Measurements from ENCODE around the gene ODC1.

DNA sequence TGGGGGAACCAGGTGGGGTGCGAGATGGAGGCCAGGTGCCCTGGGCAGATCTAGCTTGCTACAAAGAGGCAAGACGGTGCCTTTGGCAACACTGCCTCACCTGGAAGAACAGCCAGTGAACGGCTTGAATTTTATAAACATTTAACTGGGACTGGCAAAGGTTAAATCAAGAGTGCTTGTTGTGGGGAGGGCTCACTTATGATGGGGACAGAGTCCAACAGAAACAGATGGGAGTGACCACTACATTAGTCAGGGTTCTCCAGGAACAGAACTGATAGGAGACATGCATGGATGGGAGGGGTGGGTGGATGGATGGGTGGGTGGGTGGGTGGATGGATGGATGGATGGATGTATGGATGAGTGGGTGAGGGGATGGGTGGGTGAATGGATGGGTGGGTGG is 19.2 kb downstream of the ODC1 start:
- TF ChIP-seq, protein P1, sequence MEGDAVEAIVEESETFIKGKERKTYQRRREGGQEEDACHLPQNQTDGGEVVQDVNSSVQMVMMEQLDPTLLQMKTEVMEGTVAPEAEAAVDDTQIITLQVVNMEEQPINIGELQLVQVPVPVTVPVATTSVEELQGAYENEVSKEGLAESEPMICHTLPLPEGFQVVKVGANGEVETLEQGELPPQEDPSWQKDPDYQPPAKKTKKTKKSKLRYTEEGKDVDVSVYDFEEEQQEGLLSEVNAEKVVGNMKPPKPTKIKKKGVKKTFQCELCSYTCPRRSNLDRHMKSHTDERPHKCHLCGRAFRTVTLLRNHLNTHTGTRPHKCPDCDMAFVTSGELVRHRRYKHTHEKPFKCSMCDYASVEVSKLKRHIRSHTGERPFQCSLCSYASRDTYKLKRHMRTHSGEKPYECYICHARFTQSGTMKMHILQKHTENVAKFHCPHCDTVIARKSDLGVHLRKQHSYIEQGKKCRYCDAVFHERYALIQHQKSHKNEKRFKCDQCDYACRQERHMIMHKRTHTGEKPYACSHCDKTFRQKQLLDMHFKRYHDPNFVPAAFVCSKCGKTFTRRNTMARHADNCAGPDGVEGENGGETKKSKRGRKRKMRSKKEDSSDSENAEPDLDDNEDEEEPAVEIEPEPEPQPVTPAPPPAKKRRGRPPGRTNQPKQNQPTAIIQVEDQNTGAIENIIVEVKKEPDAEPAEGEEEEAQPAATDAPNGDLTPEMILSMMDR (IDR thresholded peaks at IDR 0.05; ENCODE audit: low read depth, low read length): no peak
- TF ChIP-seq MAX (IDR thresholded peaks at IDR 0.05; ENCODE audit: low read depth, low read length) (no peak), POLR2A (IDR thresholded peaks at IDR 0.05; ENCODE audit: extremely low read depth, insufficient read length) (no peak)

All from NB4 (cell line).